Right lobe of liver (tissue), 6 donors: ENCODE measurements around the gene LRRC55. TPM values are rescaled to one million over a fixed set of nuclear protein-coding genes. Genes with fewer than 3 reads are reported as not detected.

Experiments used
- ATAC-seq, 4 donors: fragments of 200-7000 bp; cut with Tn5 transposase; one replicate each; pipeline ENCODE4 v1.9.1; 2020; ENCODE audit warnings: mild to moderate bottlenecking in 4 of 4, moderate library complexity in 4 of 4
- DNase-seq, 3 donors: peaks; one replicate each; pipeline ENCODE4 v3.0.0-alpha.2; 2020
- H3K27ac ChIP-seq, 3 donors: fragments of 200-600 bp; one replicate each; pipeline ENCODE4 v1.8.0; 2022
- H3K27me3 ChIP-seq, 2 donors: fragments of 200-600 bp; one replicate each; pipeline ENCODE4 v1.8.0; 2022
- H3K36me3 ChIP-seq, 4 donors: fragments of 200-600 bp; sonication (generic) in 1 of 4; one replicate each; pipeline versions ENCODE4 v1.5.1 to v1.8.0; 2017 to 2022; ENCODE audit warnings: control low read depth in 1 of 4
- H3K4me1 ChIP-seq, 4 donors: fragments of 200-600 bp; sonication (generic) in 1 of 4; one replicate each; pipeline versions ENCODE4 v1.5.1 to v1.8.0; 2017 to 2022; ENCODE audit warnings: control low read depth in 1 of 4
- H3K4me3 ChIP-seq, 3 donors: fragments of 200-600 bp; one replicate each; pipeline ENCODE4 v1.8.0; 2022
- H3K9me3 ChIP-seq, 4 donors: fragments of 200-600 bp; sonication (generic) in 1 of 4; one replicate each; pipeline versions ENCODE4 v1.5.1 to v1.8.0; 2017 to 2022; ENCODE audit warnings: control low read depth in 1 of 4
- POLR2A ChIP-seq: fragments of 450-650 bp; IDR thresholded peaks from one replicate; pipeline ENCODE4 v1.6.1; 2017; ENCODE audit warnings: antibody characterized with exemption, mild to moderate bottlenecking
- WGBS: methylation state at CpG from one replicate; pipeline ENCODE4 v1.1.6; 2018; ENCODE audit warnings: low coverage, low lambda C conversion rate; ENCODE audit not compliant: insufficient coverage; ENCODE audit errors: missing lambda C conversion rate; 5-methylcytosine and 5-hydroxymethylcytosine counted together
- intact Hi-C, 2 donors: fragments of 100-400 bp; cut with DNase I; formaldehyde crosslinking; loops; one replicate each; pipeline versions ENCODE4 v1.11.2 to v1.14.1; 2022
- total RNA-seq, 6 experiments: library from RNA; depleted of rRNA in 2 of 6; stranded (reverse); fragments of >200 nt in 2 of 6; fragmentation: NEBNext Ultra II Directional in 3 of 6; extraction: Animal tissue kit (Norgen Biotek cat#: 25700) in 3 of 6; gene quantifications; one replicate each; pipeline versions ENCODE4 v1.1.0 to v1.2.4, GENCODE V29; 2016 to 2023
- TF ChIP-seq, protein P1 (sequence below), 4 donors: fragments of 200-600 bp in 3 of 4; fragments of 450-650 bp in 1 of 4; IDR thresholded peaks; one replicate each; pipeline versions ENCODE4 v1.5.1 to v1.8.0; 2016 to 2022; ENCODE audit warnings: antibody characterized with exemption in 4 of 4, mild to moderate bottlenecking in 2 of 4
- donor health status: DM: no; HTN: yes; CAD: no.
- donor health status: DM: no; HTN: no; CAD: no.
- donor health status: DM: no; HTN: no; CAD: no.
- donor health status: DM: no; HTN: yes; CAD: no.
- donor health status: DM: no; HTN: yes; CAD: no.

Gene LRRC55
- total RNA-seq, 6 experiments from 2014 or later, result 0.06 to 0.71 (median 0.13) TPM; not detected in 1

DNA sequence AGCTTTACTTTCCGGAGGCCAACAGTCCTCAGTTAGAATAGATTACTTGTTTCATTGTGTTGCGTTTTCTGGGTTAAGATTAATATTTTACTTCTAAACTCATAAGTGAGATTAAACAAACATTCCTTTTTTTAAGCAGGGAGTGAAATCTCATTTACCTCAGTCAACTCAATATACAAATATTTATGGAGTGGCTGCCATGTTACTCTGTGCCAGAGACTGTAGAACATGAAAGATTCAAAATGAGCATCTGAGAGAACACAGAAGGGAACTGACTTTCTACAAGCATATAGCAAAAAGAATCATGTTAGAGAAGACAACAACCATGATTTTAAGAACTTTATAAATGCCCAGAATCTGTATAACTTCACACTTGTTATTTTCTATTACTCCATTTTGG lies 3.4 kb upstream of the LRRC55 start:
- H3K36me3 ChIP-seq, result no peaks in the 10 kb centered on the region
- TF ChIP-seq, protein P1, sequence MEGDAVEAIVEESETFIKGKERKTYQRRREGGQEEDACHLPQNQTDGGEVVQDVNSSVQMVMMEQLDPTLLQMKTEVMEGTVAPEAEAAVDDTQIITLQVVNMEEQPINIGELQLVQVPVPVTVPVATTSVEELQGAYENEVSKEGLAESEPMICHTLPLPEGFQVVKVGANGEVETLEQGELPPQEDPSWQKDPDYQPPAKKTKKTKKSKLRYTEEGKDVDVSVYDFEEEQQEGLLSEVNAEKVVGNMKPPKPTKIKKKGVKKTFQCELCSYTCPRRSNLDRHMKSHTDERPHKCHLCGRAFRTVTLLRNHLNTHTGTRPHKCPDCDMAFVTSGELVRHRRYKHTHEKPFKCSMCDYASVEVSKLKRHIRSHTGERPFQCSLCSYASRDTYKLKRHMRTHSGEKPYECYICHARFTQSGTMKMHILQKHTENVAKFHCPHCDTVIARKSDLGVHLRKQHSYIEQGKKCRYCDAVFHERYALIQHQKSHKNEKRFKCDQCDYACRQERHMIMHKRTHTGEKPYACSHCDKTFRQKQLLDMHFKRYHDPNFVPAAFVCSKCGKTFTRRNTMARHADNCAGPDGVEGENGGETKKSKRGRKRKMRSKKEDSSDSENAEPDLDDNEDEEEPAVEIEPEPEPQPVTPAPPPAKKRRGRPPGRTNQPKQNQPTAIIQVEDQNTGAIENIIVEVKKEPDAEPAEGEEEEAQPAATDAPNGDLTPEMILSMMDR (IDR thresholded peaks at IDR 0.05), result no peak
- TF ChIP-seq POLR2A, result no peak

GRCh38 chr11:57179681-57180080 lies 2.1 kb upstream of the LRRC55 start:
- no peak for ATAC-seq
- H3K27me3 ChIP-seq, result no peaks in the 10 kb centered on the region
- intact Hi-C loops, result no loop called here

More for the DNA sequence above, 3.4 kb upstream of the LRRC55 start:
- Histone ChIP-seq H3K27me3 (no peaks in the 10 kb centered on the region), H3K4me1 (no peaks in the 10 kb centered on the region), H3K27ac (no peak overlapping the region), H3K9me3 (no peaks in the 10 kb centered on the region), H3K4me3 (no peak overlapping the region)
- intact Hi-C loops, result no loop called here
- peak in 1 of 4 donors; percentile 35 for ATAC-seq
- no peak for DNase-seq
- 22% methylated on average over 2 of the region's 2 CpGs for WGBS

GRCh38 chr11:57180081-57180561 lies 1.6 kb upstream of the LRRC55 start:
- ATAC-seq, result no peak
- no peak for DNase-seq
- Histone ChIP-seq H3K4me3 (no peak overlapping the region), H3K36me3 (no peaks in the 10 kb centered on the region), H3K9me3 (no peaks in the 10 kb centered on the region), H3K27ac (no peak overlapping the region), H3K27me3 (no peaks in the 10 kb centered on the region), H3K4me1 (no peaks in the 10 kb centered on the region)
- 20% methylated on average over 24 of the region's 24 CpGs for WGBS
- intact Hi-C loops, result no loop called here
- no peak for TF ChIP-seq POLR2A
- TF ChIP-seq, protein P1 (IDR thresholded peaks at IDR 0.05), result no peak

More at GRCh38 chr11:57179681-57180080, 2.1 kb upstream of the LRRC55 start:
- no peaks in the 10 kb centered on the region for H3K4me1 ChIP-seq
- no peaks in the 10 kb centered on the region for H3K36me3 ChIP-seq
- no peak for DNase-seq
- H3K4me3 ChIP-seq, result no peak overlapping the region
- TF ChIP-seq POLR2A, result no peak
- TF ChIP-seq, protein P1 (IDR thresholded peaks at IDR 0.05), result no peak
- no peaks in the 10 kb centered on the region for H3K9me3 ChIP-seq
- H3K27ac ChIP-seq, result no peak overlapping the region
- WGBS, result 28% methylated on average over 6 of the region's 7 CpGs

DNA sequence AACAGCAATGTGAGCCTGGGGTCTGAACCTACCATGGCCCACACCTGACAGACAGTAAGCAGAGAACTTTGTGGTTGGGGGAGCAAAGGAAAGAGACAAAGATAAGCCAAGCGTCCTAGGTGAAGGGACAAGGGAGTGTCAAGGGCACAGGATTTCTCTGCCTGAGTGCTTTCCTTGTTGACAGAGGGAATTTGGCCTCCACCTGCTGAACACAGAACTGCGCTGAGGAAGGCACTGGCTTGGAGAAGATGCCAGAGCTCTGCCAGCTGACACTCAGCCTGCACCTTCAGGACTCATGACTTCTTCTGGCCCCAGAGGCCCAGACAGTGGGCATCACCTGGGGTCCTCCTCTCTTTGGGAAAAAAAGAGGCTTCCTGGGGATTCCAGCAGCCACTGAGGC lies 789 bp upstream of the LRRC55 start:
- DNase-seq (no peak), ATAC-seq (no peak)
- TF ChIP-seq, protein P1 (IDR thresholded peaks at IDR 0.05), result no peak
- TF ChIP-seq POLR2A, result no peak
- no peaks in the 10 kb centered on the region for H3K27me3 ChIP-seq
- no peaks in the 10 kb centered on the region for H3K36me3 ChIP-seq
- H3K4me1 ChIP-seq, result no peaks in the 10 kb centered on the region
- 22% methylated on average over 1 of the region's 2 CpGs for WGBS
- no peak overlapping the region for H3K27ac ChIP-seq
- H3K4me3 ChIP-seq, result no peak overlapping the region
- intact Hi-C loops, result no loop called here
- no peaks in the 10 kb centered on the region for H3K9me3 ChIP-seq

GRCh38 chr11:57182896-57183295 lies 1.1 kb downstream of the LRRC55 start:
- H3K27me3 ChIP-seq, result no peaks in the 10 kb centered on the region
- WGBS, result 81% methylated on average over 3 of the region's 3 CpGs
- H3K4me1 ChIP-seq, result no peaks in the 10 kb centered on the region
- TF ChIP-seq POLR2A, result no peak
- TF ChIP-seq, protein P1 (IDR thresholded peaks at IDR 0.05), result no peak
- DNase-seq, result no peak
- no peak overlapping the region for H3K4me3 ChIP-seq
- H3K36me3 ChIP-seq, result no peaks in the 10 kb centered on the region
- no peak for ATAC-seq
- intact Hi-C loops, result no loop called here
- H3K9me3 ChIP-seq, result no peaks in the 10 kb centered on the region
- H3K27ac ChIP-seq, result no peak overlapping the region
